HG03460 (cell line): ENCODE measurements around the gene MIER3.

ENCODE experiments used
- ATAC-seq: cut with Tn5 transposase; IDR thresholded peaks from one replicate; pipeline ENCODE4 v1.9.1; 2021; ENCODE audit not compliant: unreplicated experiment

The MIER3 gene

DNA sequence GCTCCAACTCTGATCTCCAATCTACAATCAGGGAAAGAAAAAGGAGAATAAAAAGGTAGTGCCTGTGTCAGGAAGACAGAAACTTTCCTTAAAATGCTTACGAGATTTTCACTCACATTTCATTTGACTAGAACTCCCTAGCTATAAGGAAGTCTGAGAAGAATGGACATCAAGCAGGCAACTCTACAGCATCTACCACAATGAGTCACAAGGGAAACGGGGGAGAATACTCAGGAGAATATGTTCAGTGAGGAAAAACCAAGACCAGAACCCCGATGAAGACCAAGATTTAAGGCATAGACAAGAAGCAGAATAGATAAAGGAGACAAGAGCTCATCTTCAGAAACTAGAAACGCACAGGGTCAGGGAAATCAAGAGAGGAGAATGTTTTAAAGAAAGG lies 51.5 kb downstream of the MIER3 start:
- ATAC-seq: no peak

DNA sequence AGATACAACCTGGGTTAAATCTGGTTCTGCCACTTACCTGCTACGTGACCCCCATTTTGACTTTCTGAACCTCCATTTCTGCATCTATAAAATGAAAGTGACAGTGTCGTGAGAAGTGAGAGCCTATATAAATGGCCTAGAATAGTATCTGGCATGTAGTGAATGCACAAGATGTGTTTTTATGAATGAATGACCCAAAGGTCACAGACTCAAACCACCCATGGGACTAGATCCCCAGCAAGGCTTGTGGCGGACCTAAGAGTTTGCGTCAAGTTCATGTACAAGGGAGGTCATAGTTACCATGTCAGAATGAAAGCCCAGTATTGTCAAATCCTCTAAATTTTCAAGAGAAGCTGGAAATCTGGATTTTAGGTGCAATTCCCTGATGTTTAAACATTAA lies 53.7 kb downstream of the MIER3 start:
- ATAC-seq: no peak

DNA sequence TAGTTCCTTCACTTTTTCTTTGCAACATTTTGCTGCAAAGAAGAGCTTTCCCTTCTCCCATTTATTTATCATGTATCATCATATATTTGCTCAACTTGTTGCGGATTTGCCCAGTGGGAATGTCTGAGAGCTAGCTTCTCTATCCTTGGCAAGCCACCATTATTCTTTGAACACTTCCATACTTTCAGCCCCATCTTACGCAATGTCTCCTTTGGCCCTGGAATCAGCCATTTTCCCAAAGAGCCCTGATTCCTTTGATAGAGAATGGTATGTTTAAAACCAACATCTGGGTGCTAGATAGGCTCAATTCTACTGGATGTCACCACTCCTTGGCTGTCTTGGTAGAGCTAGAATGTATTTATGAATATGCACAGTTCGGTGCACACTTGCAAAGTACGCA lies 55.2 kb downstream of the MIER3 start:
- ATAC-seq: no peak

DNA sequence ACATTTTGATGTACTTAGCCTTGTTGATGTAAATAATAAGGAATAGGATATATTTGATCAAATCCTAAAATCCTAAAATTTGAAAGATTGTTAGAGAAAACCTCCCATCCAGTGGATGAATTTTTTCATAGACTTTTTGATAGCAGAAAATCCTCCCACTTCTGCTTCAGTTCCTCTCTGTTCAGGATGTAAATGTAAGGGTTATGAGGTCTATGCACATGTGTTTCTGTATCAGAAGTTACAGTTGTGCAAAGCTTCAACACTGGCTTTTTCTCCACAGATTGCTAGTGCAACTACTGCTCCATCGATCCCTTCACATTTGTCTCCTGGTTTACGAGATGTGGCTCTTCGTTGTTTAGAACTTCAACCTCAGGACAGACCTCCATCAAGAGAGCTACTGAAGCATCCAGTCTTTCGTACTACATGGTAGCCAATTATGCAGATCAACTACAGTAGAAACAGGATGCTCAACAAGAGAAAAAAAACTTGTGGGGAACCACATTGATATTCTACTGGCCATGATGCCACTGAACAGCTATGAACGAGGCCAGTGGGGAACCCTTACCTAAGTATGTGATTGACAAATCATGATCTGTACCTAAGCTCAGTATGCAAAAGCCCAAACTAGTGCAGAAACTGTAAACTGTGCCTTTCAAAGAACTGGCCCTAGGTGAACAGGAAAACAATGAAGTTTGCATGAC lies 58.5 kb downstream of the MIER3 start:
- no peak for ATAC-seq

DNA sequence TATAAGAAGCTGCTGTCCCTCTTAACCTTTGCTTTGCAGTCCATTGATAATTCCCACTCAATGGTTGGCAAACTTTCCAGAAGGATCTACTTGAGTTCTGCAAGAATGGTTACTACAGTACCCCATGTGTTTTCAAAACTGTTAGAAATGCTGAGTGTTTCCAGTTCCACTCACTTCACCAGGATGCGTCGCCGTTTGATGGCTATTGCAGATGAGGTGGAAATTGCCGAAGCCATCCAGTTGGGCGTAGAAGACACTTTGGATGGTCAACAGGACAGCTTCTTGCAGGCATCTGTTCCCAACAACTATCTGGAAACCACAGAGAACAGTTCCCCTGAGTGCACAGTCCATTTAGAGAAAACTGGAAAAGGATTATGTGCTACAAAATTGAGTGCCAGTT lies 70.4 kb downstream of the MIER3 start:
- no peak for ATAC-seq

DNA sequence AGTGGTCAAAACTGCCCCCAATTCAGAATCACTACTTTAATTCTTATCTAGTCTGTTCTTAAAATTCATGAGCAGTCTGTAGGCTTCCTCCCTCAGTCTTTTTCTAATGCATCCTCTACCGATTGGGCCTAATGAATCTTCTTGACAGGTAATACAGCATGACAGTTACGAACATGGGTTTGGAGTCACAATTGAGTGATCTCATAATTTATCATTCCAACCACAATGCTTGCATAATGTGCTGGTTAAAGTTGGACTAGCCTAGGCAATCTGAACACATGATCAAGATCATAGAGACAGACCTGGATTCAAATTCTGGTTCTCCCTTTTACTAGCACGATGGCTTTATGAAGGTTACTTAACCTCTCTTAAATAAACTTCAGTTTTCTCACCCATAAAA lies 75.6 kb downstream of the MIER3 start:
- ATAC-seq: no peak

DNA sequence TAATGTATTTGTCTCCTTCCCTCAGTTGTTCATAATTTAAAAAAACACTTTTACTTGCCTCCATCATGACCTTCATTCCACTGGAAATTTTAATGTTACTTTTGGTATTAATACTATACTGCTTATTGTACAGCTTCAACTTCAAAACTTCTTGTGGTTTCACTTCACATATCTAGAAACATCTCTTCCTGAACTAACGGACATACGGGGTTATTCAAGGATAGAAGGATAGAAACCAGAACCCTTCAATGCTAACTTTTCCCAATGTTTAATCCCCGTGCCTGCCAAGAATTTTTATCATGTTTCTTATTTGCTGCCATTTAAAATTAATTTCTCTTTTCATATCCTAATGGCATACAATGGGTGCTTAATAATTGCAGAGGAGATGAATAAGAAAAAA lies 78.9 kb downstream of the MIER3 start:
- no peak for ATAC-seq

DNA sequence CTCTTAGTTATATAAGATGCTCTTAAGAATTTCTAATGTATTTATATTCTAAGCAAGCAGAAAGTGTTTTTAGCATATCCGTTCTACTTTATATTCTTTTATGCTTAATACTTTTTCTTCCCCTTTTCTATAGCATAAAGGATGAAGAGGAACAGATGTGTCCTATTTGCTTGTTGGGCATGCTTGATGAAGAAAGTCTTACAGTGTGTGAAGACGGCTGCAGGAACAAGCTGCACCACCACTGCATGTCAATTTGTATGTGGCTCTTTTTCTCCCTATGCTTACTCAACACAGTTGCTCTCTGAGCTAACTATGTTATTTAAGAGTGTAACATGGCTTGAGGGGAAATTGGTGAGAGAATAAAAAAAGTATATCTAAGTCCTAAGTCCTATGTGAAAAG lies 80.1 kb downstream of the MIER3 start:
- no peak for ATAC-seq
